ENCODE data around the gene ANXA3.

ANXA3 gene

DNA sequence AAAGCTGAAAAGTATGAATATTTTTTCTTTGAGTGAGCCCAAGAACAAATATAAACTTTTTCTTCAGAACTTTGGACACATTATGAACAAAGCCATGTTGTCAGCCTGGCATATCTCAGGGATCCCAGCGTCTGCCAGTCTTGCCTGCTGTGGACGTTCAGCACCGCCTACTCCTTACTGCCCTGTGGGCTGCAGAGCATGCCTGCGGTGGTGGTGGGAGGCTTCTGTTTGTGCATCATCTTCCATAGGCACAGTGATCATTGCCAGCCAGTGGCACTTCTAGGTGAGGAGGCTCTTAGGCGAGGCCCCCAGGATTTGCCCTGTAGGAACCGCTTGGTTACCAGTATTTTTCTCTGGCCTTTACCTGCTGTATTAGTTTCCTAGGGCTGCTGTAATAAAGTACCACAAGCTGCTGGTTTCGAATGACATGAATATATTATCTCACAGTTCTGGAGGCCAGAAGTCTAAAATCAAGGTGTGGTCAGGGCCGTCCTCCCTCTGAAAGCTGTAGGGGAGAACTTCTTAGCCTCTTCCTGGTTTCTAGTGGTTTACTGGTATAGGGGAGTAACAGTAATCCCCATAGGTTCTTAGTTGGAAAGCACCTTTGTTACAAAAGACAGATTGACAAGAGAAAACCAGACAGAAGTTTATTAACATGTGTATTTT, 15.4 kb downstream of the ANXA3 start:
- TF ChIP-seq CTCF (IDR thresholded peaks at IDR 0.05; ENCODE audit: low read depth, low read length): no peak
- no peak overlapping the region for H3K4me3 ChIP-seq (ENCODE audit: low read depth, low read length)

GRCh38 chr4:78567500-78568060, 16.0 kb downstream of the ANXA3 start:
- no peak overlapping the region for H3K4me3 ChIP-seq (ENCODE audit: low read depth, low read length)
- no peak for TF ChIP-seq CTCF (IDR thresholded peaks at IDR 0.05; ENCODE audit: low read depth, low read length)

DNA sequence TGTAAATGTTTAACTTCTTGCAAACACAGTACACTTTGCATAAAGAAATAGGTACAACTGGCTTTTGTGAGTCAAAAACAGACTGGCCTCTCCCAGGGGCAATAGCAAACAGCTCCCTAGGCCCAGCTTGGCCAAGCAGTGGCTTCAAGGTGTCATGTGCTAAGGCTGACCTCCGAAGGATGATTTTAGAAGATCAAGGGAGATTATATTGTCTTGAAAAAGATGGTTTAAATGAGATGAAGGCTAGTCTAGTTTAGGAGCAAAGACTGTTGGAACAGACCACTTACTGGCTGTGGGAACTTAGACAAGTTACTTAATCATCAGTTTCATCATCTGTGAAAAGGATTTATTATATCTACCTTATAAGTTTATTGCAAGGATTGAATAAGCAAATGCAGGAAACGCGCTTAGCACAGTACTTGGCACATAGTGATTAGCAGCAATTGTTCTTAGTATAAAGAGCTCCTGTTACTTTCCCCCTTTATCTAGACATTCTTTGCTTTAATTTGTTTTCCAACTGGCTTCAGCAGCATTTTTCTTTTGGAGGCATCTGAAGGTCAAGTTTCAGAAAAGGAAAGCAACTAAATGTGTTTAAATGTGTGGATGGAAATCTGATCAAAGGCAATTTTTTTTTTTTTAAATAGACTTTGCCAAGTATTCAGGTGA, 17.2 kb downstream of the ANXA3 start:
- 0 out of 2 replicates have a peak overlapping the region, but pooled peaks have one; percentile 2 for H3K4me3 ChIP-seq (ENCODE audit: low read depth, low read length)
- TF ChIP-seq CTCF (IDR thresholded peaks at IDR 0.05; ENCODE audit: low read depth, low read length): no peak

- TF ChIP-seq CTCF (IDR thresholded peaks at IDR 0.05; ENCODE audit: low read depth, low read length): no peak
- H3K4me3 ChIP-seq (ENCODE audit: low read depth, low read length): peak overlapping the region; percentile 21; the same call in 1 of the 2 replicates
Measured at GRCh38 chr4:78569306-78569821, 17.8 kb downstream of the ANXA3 start.

GRCh38 chr4:78570117-78570516, 18.5 kb downstream of the ANXA3 start:
- no peak for TF ChIP-seq CTCF (IDR thresholded peaks at IDR 0.05; ENCODE audit: low read depth, low read length)
- no peak overlapping the region for H3K4me3 ChIP-seq (ENCODE audit: low read depth, low read length)

DNA sequence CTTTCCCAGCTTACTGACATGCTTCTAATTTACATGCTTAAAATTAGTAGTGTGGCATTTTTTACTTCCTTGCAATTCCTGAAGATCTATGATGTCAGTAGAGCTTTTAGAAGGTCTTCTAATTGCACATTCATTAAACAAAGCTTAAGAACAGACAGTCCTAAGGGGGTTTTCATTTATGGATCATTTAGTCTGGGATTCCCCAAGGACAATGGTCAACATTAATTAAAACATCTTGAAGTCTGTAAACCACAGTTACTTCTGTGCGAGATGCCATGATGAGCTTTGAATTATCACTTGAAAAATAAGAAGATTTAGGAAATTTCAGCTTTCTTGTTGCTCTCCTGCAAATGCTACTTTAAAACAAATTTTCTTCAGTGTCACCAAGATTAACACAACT, 20.2 kb downstream of the ANXA3 start:
- no peak overlapping the region for H3K4me3 ChIP-seq (ENCODE audit: low read depth, low read length)
- TF ChIP-seq CTCF (IDR thresholded peaks at IDR 0.05; ENCODE audit: low read depth, low read length): no peak

All from WI38 (cell line).